ENCODE measurements around the gene CDK5RAP2. TPM values are rescaled to one million over a fixed set of nuclear protein-coding genes. Genes with fewer than 3 reads are reported as not detected.

The CDK5RAP2 gene
- total RNA-seq, 1 donor from 2014 or later, result 75.4 TPM

DNA sequence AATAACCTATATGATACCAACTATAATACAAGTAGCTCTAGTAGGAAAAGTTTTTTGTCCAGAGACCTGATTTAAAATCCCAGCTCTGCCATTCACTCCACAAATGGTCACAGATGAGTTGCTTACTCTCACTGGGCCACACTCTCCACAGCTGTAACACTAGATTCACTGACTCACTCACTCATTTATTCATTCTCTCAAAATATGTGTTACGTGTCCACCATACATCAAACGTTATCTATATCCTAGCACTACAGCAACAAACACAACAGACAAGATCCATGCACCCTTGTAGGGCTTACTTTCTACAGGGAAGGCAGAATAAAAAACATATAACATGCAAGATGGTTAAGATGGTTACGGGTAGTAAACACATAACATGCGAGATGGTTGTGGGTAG lies 146.3 kb downstream of the CDK5RAP2 start:
- intact Hi-C loops (cut with DNase I), result no loop called here
- DNase-seq (ENCODE audit: missing footprints), result no peak
- ATAC-seq, result no peak

- no peak for ATAC-seq
- intact Hi-C loops (cut with DNase I), result no loop called here
- DNase-seq (ENCODE audit: missing footprints), result no peak
These were observed 147.4 kb downstream of the CDK5RAP2 start for GRCh38 chr9:120432600-120432999.

DNA sequence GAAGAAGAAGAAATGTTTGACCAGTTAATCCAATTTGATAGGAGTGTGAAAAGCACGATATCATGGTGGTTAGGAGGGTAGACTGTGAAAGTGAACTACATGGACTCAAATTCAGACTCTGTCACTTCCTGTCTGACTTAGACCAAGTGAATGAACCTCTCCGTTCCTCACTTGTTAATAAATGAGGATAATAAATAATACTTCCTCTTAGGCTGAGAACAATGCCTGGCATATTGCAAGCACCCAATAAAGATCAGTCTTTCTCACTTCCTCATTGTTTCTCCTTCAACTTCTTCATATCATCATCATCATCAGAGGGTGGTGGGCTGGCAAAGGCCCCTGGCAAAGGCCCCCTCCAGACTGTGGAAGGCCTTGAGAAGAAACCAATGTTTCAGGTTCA lies 148.7 kb downstream of the CDK5RAP2 start:
- no peak for ATAC-seq
- DNase-seq (ENCODE audit: missing footprints), result no peak
- intact Hi-C loops (cut with DNase I), result no loop called here

- intact Hi-C loops (cut with DNase I), result no loop called here
- ATAC-seq (no peak), DNase-seq (ENCODE audit: missing footprints) (no peak)
These were observed 155.7 kb downstream of the CDK5RAP2 start for GRCh38 chr9:120424248-120424647.

GRCh38 chr9:120423812-120424211 lies 156.2 kb downstream of the CDK5RAP2 start:
- intact Hi-C loops (cut with DNase I), result no loop called here
- no peak for DNase-seq (ENCODE audit: missing footprints)
- no peak for ATAC-seq

GRCh38 chr9:120421977-120422376 lies 158.0 kb downstream of the CDK5RAP2 start:
- intact Hi-C loops (cut with DNase I), result no loop called here
- no peak for DNase-seq (ENCODE audit: missing footprints)
- ATAC-seq, result no peak

DNA sequence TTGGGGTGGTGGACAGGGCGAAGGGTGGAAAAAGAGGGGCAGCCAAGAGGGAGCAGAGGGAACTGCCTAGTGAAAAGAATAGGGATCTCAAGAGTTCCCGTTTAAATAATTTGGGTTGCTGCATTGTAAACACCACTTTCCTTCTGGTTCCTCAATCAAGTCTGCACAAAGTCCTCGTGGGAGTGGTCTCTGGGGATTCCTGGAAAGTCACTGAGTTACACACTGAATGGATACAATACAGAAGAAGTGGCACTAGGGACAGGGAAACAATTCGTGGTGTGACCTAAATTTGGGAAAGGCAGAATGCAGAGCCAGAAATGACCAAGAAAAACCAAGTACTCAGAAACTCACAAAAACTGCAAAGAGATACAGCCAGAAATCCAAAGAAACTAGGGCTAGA lies 161.7 kb downstream of the CDK5RAP2 start:
- no peak for DNase-seq (ENCODE audit: missing footprints)
- intact Hi-C loops (cut with DNase I), result no loop called here
- ATAC-seq, result no peak

DNA sequence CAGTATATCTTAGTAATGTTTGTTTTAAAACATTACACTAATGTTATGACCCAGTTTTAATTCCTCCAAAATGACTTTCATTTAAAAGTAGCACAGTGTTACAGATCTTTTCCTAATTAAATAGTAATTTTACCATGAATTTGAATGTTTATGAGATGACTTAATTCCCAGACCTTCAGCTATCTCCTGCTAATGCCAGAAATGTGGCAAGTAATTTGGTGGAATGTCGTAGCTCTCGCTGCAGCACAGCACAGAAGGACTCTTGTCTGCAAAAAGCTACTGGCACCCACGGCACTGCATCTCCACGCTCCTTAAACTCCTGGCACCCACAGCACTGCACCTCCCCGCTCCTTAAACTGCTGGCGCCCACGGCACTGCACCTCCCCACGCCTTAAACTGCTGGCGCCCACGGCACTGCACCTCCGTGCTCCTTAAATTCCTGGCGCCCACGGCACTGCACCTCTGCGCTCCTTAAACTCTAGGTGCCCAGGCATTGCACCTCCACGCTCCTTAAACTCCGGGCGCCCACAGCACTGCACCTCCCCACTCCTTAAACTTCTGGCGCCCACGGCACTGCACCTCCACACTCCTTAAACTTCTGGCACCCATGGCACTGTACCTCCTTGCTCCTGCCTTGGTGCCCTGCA lies 163.1 kb downstream of the CDK5RAP2 start:
- DNase-seq (ENCODE audit: missing footprints) (no peak), ATAC-seq (no peak)
- intact Hi-C loops (cut with DNase I), result no loop called here

- no peak for ATAC-seq
- DNase-seq (ENCODE audit: missing footprints), result no peak
- intact Hi-C loops (cut with DNase I), result loop anchor here (5.0 kb wide), 1 partner anchor 64 kb away; no protein-coding TSS in a partner anchor
These were observed 166.6 kb downstream of the CDK5RAP2 start for GRCh38 chr9:120413121-120414048.

GRCh38 chr9:120412425-120412951 lies 167.5 kb downstream of the CDK5RAP2 start:
- ATAC-seq, result peak; percentile 71

DNA sequence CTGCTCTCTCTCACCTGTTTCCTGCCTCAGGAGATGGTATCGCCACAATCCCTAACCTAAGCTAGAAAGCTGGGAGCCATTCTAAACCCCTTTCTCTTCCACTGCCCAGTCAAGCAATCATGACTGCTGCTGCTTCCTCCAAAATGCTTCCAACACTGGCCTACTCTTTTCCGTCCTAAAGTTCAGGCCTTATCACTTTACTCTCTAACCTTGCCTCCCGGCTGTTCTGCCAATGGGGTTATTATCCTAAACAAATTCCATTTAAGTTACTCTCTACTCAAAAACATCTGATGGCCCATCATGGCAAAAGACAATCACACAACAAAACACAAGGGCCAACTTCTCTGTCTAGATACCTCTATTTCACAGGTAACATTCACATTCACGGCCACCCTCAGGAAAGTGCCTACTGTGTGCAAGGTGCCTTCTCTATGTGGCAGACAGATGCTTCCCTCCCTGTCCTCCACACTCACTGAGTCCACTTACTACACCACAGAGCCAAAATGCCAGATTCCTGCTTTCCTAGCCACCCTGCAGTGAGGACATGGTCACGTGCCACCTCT lies 168.0 kb downstream of the CDK5RAP2 start:
- intact Hi-C loops (cut with DNase I), result loop anchor here (5.0 kb wide), 1 partner anchor 65 kb away; no protein-coding TSS in a partner anchor
- ATAC-seq (no peak), DNase-seq (ENCODE audit: missing footprints) (no peak)

More at GRCh38 chr9:120412425-120412951, 167.5 kb downstream of the CDK5RAP2 start:
- DNase-seq (ENCODE audit: missing footprints), result no peak
- intact Hi-C loops (cut with DNase I), result loop anchor here (5.0 kb wide), 1 partner anchor 65 kb away; no protein-coding TSS in a partner anchor

DNA sequence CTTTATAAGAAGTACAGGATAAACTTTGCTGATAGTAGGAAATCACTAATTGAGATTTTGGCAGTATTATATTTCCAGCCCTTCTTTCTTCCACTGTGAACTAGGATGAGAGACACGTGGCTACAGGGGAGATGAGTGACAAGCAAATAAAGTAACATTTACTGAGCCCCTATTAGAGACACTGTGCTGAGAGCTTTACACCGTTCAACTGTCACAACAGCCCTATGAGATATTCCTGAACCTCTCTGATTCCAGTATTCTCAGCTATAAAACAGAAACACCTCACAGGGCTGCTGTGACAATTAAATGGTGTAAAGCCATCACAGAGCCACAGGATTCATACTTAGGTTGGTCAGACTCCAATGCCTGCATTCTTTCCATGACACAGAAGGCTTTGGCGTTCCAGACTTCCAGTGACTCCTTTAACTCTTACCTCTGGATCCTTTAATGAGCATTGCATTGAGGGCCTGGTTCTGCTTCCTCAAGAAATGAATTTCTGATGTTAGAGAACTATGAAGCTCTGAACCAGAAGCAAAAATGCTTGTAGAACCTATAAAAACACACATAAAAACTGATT lies 169.0 kb downstream of the CDK5RAP2 start:
- ATAC-seq (peak; percentile 64), DNase-seq (ENCODE audit: missing footprints) (no peak)
- intact Hi-C loops (cut with DNase I), result loop anchor here (5.0 kb wide), 1 partner anchor 66 kb away; no protein-coding TSS in a partner anchor

DNA sequence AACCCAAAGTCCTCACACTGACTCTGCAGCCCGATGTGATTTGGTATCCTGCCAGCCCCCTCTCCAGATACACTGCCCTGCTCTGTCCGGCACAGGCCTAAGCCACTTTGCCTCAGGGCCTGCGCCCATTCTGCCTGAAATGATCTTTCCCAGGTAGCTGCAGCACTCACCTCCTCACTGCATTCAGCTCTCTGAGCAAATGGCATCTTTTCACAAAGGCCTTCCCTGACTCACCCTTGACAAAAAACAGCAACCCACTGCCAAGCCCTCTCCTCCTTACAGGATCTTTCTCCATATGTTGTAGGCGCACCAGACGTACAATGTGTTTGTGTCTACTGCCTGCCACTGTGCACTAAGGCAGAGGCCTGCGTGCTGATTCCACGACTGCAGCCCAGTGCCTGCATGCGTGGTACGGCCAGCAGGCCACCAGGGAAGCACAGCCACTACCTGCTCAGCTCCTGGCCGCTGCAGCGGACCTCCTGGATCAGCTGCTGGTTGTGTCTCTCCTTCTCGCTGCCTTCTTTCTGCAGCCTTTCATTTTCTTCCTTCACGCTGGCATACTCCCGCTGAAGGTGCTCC lies 171.2 kb downstream of the CDK5RAP2 start:
- intact Hi-C loops (cut with DNase I), result no loop called here
- ATAC-seq (no peak), DNase-seq (ENCODE audit: missing footprints) (no peak)

- no peak for ATAC-seq
- intact Hi-C loops (cut with DNase I), result no loop called here
- no peak for DNase-seq (ENCODE audit: missing footprints)
These were observed 174.1 kb downstream of the CDK5RAP2 start for GRCh38 chr9:120405860-120406259.

- ATAC-seq (no peak), DNase-seq (ENCODE audit: missing footprints) (no peak)
- intact Hi-C loops (cut with DNase I), result no loop called here
These were observed 174.8 kb downstream of the CDK5RAP2 start for GRCh38 chr9:120405134-120405533.

DNA sequence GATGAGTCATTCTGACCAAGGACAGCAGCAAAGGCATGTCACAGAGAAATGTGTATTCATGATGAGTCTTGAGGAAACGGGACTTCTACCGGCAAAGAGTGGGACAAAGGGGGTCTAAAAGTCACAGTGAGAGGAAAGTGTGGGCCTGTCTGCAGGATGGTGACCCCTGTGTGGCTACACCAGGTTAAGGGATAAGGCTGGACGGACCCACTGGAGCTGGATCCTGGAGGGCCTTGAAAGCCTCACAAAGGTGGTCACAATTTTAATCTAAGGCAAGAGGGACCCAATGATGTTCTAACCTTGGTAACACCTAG lies 176.5 kb downstream of the CDK5RAP2 start:
- no peak for ATAC-seq
- intact Hi-C loops (cut with DNase I), result no loop called here
- no peak for DNase-seq (ENCODE audit: missing footprints)

GRCh38 chr9:120402741-120403542 lies 177.0 kb downstream of the CDK5RAP2 start:
- intact Hi-C loops (cut with DNase I), result no loop called here
- ATAC-seq, result no peak
- DNase-seq (ENCODE audit: missing footprints), result no peak

DNA sequence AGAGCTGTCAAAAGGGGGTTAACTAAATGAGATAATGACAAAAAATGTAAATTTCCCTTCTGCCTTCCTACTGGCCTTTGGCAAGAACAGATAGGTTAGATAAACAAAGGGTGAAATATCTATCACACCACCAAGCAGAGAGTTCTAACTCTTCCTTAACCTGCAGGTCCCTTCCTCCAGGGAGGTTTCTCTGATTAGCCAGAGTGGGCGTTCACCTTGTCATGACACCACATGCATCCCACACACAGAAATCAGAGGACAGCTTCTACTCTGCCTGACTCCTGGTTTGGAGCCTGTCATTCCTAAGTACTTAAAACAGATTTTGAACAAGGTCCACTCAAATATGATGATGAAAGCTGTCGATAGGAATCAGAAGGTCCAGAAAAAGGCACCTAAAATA lies 180.0 kb downstream of the CDK5RAP2 start:
- ATAC-seq (no peak), DNase-seq (ENCODE audit: missing footprints) (no peak)
- intact Hi-C loops (cut with DNase I), result no loop called here
